Astrocyte (in vitro differentiated cells and primary cell): ENCODE results near the gene SDK1. TPM values are rescaled to one million over a fixed set of nuclear protein-coding genes. Genes with fewer than 3 reads are reported as not detected.
"Not testable (repeated sequence)": the region's sequence is repeated elsewhere in the genome, so short reads cannot be mapped to it uniquely, and the experiment has no call there.

Experiments used
- DNase-seq: peaks from one replicate; pipeline ENCODE4 v3.0.0-alpha.2; 2010; ENCODE audit warnings: low read depth
- FAIRE-seq: peaks from 2 replicates; lab custom pipeline; 2011; peaks lifted over from hg19 to GRCh38; lab: Jason Lieb, UNC
- H2AFZ ChIP-seq: 2 replicates; pipeline ENCODE4 v1.6.0; 2012; ENCODE audit warnings: low read depth, low read length, inconsistent platforms
- H3K27ac ChIP-seq: 2 replicates; pipeline ENCODE4 v1.5.1; 2011; ENCODE audit warnings: low read depth, low read length, inconsistent platforms
- H3K27me3 ChIP-seq: 2 replicates; pipeline ENCODE4 v1.6.0; 2011; ENCODE audit warnings: low read length, inconsistent platforms; ENCODE audit not compliant: insufficient read depth
- H3K36me3 ChIP-seq: 2 replicates; pipeline ENCODE4 v1.5.1; 2011; ENCODE audit warnings: low read length, inconsistent platforms; ENCODE audit not compliant: insufficient read depth
- H3K4me1 ChIP-seq: 2 replicates; pipeline ENCODE4 v1.5.1; 2011; ENCODE audit warnings: low read length, inconsistent platforms; ENCODE audit not compliant: insufficient read depth
- H3K4me2 ChIP-seq: 2 replicates; pipeline ENCODE4 v1.6.0; 2012; ENCODE audit warnings: low read length, inconsistent platforms
- H3K4me3 ChIP-seq: 2 replicates; pipeline ENCODE4 v1.5.1; 2011; ENCODE audit warnings: low read depth, mild to moderate bottlenecking, low read length, inconsistent platforms; ENCODE audit not compliant: insufficient read depth
- H3K79me2 ChIP-seq: 2 replicates; pipeline ENCODE4 v1.6.0; 2012; ENCODE audit warnings: mild to moderate bottlenecking, low read length, inconsistent platforms; ENCODE audit not compliant: insufficient read depth
- H3K9ac ChIP-seq: 2 replicates; pipeline ENCODE4 v1.6.0; 2012; ENCODE audit warnings: mild to moderate bottlenecking, low read length, inconsistent platforms
- H3K9me3 ChIP-seq: 2 replicates; pipeline ENCODE4 v1.5.1; 2012; ENCODE audit warnings: low read depth, mild to moderate bottlenecking, low read length, inconsistent platforms; ENCODE audit not compliant: insufficient read depth
- H4K20me1 ChIP-seq: 2 replicates; pipeline ENCODE4 v1.6.0; 2012; ENCODE audit warnings: low read length, inconsistent platforms; ENCODE audit not compliant: insufficient read depth
- H3K27ac Mint-ChIP-seq: one replicate; pipeline ENCODE4 v1.8.0; 2021; ENCODE audit warnings: mild to moderate bottlenecking, mixed read lengths; ENCODE audit not compliant: unreplicated experiment
- H3K27me3 Mint-ChIP-seq: one replicate; pipeline ENCODE4 v1.8.0; 2021; ENCODE audit warnings: low read depth, mixed read lengths; ENCODE audit not compliant: unreplicated experiment
- H3K36me3 Mint-ChIP-seq: one replicate; pipeline ENCODE4 v1.8.0; 2021; ENCODE audit warnings: low read depth, mixed read lengths; ENCODE audit not compliant: unreplicated experiment
- H3K4me1 Mint-ChIP-seq: one replicate; pipeline ENCODE4 v1.8.0; 2021; ENCODE audit warnings: low read depth, mixed read lengths; ENCODE audit not compliant: unreplicated experiment
- H3K4me3 Mint-ChIP-seq: one replicate; pipeline ENCODE4 v1.8.0; 2021; ENCODE audit warnings: mild to moderate bottlenecking, moderate library complexity, mixed read lengths; ENCODE audit not compliant: unreplicated experiment
- H3K9me3 Mint-ChIP-seq: one replicate; pipeline ENCODE4 v1.8.0; 2021; ENCODE audit warnings: mild to moderate bottlenecking, mixed read lengths; ENCODE audit not compliant: unreplicated experiment
- EZH2 ChIP-seq: IDR thresholded peaks from 2 replicates; pipeline ENCODE4 v1.6.1; 2012; ENCODE audit warnings: mild to moderate bottlenecking, low read length, inconsistent platforms; ENCODE audit not compliant: insufficient read depth
- total RNA-seq: library from RNA; stranded (reverse); gene quantifications from 2 replicates; pipeline ENCODE4 v1.2.1, GENCODE V29; 2021
- TF ChIP-seq, protein P1 (sequence below): IDR thresholded peaks from 2 replicates; pipeline ENCODE4 v1.5.1; 2011; ENCODE audit warnings: low read depth, mild to moderate bottlenecking, inconsistent platforms, low read length, moderate library complexity; ENCODE audit not compliant: insufficient read depth

SDK1 gene
- total RNA-seq, 1 donor from 2014 or later, result 4.2 TPM

- Mint-ChIP-seq H3K9me3 (peaks cover 11% of the 10 kb centered on the region), H3K27ac (no peak overlapping the region), H3K27me3 (peaks cover 11% of the 10 kb centered on the region)
Measured at GRCh38 chr7:4308205-4308590, 1007.1 kb downstream of the SDK1 start.

GRCh38 chr7:4313911-4314310 lies 1012.9 kb downstream of the SDK1 start:
- not testable (repeated sequence) for H3K9me3 ChIP-seq, H3K36me3 Mint-ChIP-seq

More at GRCh38 chr7:4308205-4308590, 1007.1 kb downstream of the SDK1 start:
- Mint-ChIP-seq H3K36me3 (no peaks in the 10 kb centered on the region), H3K4me1 (no peaks in the 10 kb centered on the region), H3K4me3 (no peak overlapping the region)
- no peak overlapping the region for H3K4me2 ChIP-seq
- no peak for TF ChIP-seq EZH2
- TF ChIP-seq, protein P1, sequence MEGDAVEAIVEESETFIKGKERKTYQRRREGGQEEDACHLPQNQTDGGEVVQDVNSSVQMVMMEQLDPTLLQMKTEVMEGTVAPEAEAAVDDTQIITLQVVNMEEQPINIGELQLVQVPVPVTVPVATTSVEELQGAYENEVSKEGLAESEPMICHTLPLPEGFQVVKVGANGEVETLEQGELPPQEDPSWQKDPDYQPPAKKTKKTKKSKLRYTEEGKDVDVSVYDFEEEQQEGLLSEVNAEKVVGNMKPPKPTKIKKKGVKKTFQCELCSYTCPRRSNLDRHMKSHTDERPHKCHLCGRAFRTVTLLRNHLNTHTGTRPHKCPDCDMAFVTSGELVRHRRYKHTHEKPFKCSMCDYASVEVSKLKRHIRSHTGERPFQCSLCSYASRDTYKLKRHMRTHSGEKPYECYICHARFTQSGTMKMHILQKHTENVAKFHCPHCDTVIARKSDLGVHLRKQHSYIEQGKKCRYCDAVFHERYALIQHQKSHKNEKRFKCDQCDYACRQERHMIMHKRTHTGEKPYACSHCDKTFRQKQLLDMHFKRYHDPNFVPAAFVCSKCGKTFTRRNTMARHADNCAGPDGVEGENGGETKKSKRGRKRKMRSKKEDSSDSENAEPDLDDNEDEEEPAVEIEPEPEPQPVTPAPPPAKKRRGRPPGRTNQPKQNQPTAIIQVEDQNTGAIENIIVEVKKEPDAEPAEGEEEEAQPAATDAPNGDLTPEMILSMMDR, result no peak
- H3K27me3 ChIP-seq, result no peaks in the 10 kb centered on the region
- no peak overlapping the region for H3K27ac ChIP-seq
- no peak overlapping the region for H2AFZ ChIP-seq
- DNase-seq, result no peak
- no peak for FAIRE-seq
- no peaks in the 10 kb centered on the region for H3K79me2 ChIP-seq
- H4K20me1 ChIP-seq, result no peaks in the 10 kb centered on the region
- no peaks in the 10 kb centered on the region for H3K36me3 ChIP-seq
- H3K4me1 ChIP-seq, result no peaks in the 10 kb centered on the region
- H3K4me3 ChIP-seq, result no peak overlapping the region
- H3K9ac ChIP-seq, result no peak overlapping the region
- peaks cover 11% of the 10 kb centered on the region for H3K9me3 ChIP-seq

GRCh38 chr7:4314316-4314715 lies 1013.3 kb downstream of the SDK1 start:
- FAIRE-seq, result not testable (repeated sequence)

More at GRCh38 chr7:4313911-4314310, 1012.9 kb downstream of the SDK1 start:
- DNase-seq, H4K20me1 ChIP-seq, H3K27ac Mint-ChIP-seq, H3K9ac ChIP-seq, H3K27ac ChIP-seq, H3K27me3 ChIP-seq, H3K79me2 ChIP-seq, H3K4me1 Mint-ChIP-seq, H3K36me3 ChIP-seq, H3K27me3 Mint-ChIP-seq, H3K4me3 ChIP-seq, H3K9me3 Mint-ChIP-seq, H2AFZ ChIP-seq, H3K4me3 Mint-ChIP-seq, H3K4me2 ChIP-seq, FAIRE-seq, H3K4me1 ChIP-seq: not testable (repeated sequence)

More at GRCh38 chr7:4314316-4314715, 1013.3 kb downstream of the SDK1 start:
- H3K27me3 ChIP-seq, H2AFZ ChIP-seq, H3K36me3 ChIP-seq, H3K4me3 ChIP-seq, H3K9me3 ChIP-seq, H3K4me3 Mint-ChIP-seq, H3K27ac ChIP-seq, H3K36me3 Mint-ChIP-seq, H3K9me3 Mint-ChIP-seq, H3K4me2 ChIP-seq, H3K27ac Mint-ChIP-seq, DNase-seq, H3K9ac ChIP-seq, H3K4me1 ChIP-seq, H3K79me2 ChIP-seq, H4K20me1 ChIP-seq, H3K4me1 Mint-ChIP-seq, H3K27me3 Mint-ChIP-seq: not testable (repeated sequence)
